ENCODE data around the gene AGPAT1.

DNA sequence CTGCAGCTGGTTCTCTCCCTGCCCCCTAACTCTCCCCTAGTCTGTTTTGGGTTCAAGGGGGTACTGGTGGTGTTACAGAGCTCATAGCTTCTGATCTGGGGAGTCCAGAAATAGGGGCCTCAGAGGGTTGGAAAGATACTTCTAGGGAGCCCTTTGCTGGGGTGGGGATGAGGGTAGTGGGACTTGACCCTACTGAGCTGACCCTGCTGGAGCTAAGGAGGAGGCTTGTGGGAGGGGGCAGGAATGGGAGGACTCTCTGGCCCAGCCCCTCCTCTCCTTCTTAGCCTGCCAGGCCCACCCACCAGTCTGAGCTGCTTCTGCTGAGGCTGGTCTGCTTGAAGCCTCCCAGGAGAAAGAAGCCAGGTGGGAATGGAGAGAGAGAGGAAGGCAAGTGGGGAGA is 11.6 kb downstream of the AGPAT1 start, which contains the start of gene EGFL8:
- TF ChIP-seq CTCF (IDR thresholded peaks at IDR 0.05) (no peak), POLR2A (IDR thresholded peaks at IDR 0.05) (no peak)

Data from esophagus squamous epithelium (tissue), 4 donors.